ENCODE data around the gene HOXD11.

- no peak for TF ChIP-seq CTCF (IDR thresholded peaks at IDR 0.05)
- no peak for TF ChIP-seq POLR2A (IDR thresholded peaks at IDR 0.05)
Observed at GRCh38 chr2:176158186-176158591, 51.1 kb downstream of the HOXD11 start.
